Measurements from ENCODE around the gene ZP1. TPM values are rescaled to one million over a fixed set of nuclear protein-coding genes. Genes with fewer than 3 reads are reported as not detected.

Gene ZP1
- total and polyA plus RNA-seq, 10 of the 15 experiments (the other 5 are each of a cell fraction or from before 2014, with no cell fraction given), result not detected

DNA sequence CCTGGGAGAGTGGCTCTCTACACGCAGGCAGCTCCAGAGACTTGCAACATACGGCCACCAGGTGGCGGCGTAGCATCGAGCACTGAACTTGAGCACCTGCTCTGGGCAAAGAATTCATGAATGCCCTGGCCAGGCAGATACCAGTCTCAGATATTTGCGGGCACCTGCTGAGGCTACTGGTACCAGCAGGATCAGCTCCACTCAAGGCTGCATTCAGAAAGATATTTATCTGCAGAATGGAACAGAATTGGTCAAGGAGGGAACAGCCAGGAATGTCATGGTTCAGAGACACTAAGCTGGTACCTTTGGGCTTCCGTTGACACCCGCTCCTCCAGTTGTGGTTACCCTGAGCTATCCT, 36.2 kb upstream of the ZP1 start (continued):
- peak; percentile 96 for TF ChIP-seq RAD21 (IDR thresholded peaks at IDR 0.05; ENCODE audit: insufficient read depth, low read depth, low read length)

DNA sequence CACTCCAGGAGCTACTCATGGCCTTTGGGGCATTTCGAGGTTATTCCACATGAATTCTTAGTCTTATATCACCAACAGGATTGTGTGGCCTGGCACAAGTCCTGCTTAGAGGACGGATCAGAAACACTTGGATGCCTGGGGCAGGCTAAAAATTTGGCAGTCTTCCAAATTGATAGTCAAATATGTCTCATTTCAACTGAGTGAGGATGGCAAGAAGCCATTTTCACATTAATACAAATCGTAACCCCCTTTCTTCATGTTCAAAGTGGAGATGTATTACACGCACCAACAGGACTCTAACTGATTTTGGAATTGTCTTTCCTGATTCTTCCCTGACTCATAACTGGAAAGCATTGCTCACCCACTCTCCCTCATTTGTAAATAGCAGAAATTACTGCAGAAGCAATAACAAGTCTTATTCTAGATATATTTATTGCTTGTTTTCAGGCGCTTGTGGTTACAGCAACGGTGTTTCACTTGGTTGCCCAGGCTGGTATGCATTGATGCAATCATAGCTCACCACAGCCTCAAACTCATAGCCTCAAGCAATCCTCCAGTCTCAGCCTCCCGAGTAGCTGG, 35.8 kb upstream of the ZP1 start:
- Histone ChIP-seq H3K4me3 (no peak overlapping the region), H3K4me1 (ENCODE audit: control insufficient read depth, insufficient read depth, low read length) (no peaks in the 10 kb centered on the region; the same call in 1 of the 2 replicates), H4K20me1 (ENCODE audit: control insufficient read depth, insufficient read depth) (no peaks in the 10 kb centered on the region), H3K9ac (ENCODE audit: control insufficient read depth, insufficient read depth, low read length) (no peak overlapping the region), H2AFZ (ENCODE audit: control insufficient read depth, low read depth, low read length) (no peak overlapping the region), H3K27ac (ENCODE audit: control insufficient read depth, insufficient read depth) (no peak overlapping the region), H3K4me2 (ENCODE audit: control insufficient read depth, insufficient read depth) (no peak overlapping the region), H3K36me3 (ENCODE audit: control insufficient read depth in 2 of 2, insufficient read depth in 2 of 2, low read length in 1 of 2) (no peaks in the 10 kb centered on the region), H3K9me3 (replicated peaks; ENCODE audit: control insufficient read depth, insufficient read depth, low read length) (no peaks in the 10 kb centered on the region), H3K27me3 (replicated peaks in 1 of 2; ENCODE audit: control insufficient read depth in 2 of 2, insufficient read depth in 2 of 2, low read length in 1 of 2) (no peaks in the 10 kb centered on the region; a peak in 2 of 4 replicates), H3K79me2 (ENCODE audit: control insufficient read depth, insufficient read depth, low read length) (no peaks in the 10 kb centered on the region)
- in situ Hi-C loops (cut with MboI), result no loop called here
- SMC1A ChIA-PET (ENCODE audit: uncharacterized antibody, unreplicated experiment), result interaction anchor here (0.8 to 5.8 kb wide), 26 partner anchors 9 to 562 kb away, joined by 3 to 57 read pairs (median 5); partner anchors contain the start of genes CD6 and TMEM109
- RAD21 ChIA-PET (ENCODE audit: unreplicated experiment), result interaction anchor here (0.8 to 4.1 kb wide), 33 partner anchors 8 to 603 kb away, joined by 3 to 46 read pairs (median 6); partner anchors contain the start of gene PRPF19
- BruUV-seq (replicated peaks), result no TSS peak
- POLR2A ChIA-PET, result interaction anchor here (0.7 kb wide), 1 partner anchor 422 kb away, joined by 3 read pairs; no protein-coding TSS in a partner anchor
- TF ChIP-seq SRF (IDR thresholded peaks at IDR 0.05; ENCODE audit: low read depth in 2 of 2, low read length in 2 of 2) (no peak), JUNB (IDR thresholded peaks at IDR 0.05) (peak; percentile 45; the same call in 1 of the 2 replicates), RUNX3 (IDR thresholded peaks at IDR 0.05; ENCODE audit: low read length) (peak; percentile 45)
- TF ChIP-seq, protein P1, sequence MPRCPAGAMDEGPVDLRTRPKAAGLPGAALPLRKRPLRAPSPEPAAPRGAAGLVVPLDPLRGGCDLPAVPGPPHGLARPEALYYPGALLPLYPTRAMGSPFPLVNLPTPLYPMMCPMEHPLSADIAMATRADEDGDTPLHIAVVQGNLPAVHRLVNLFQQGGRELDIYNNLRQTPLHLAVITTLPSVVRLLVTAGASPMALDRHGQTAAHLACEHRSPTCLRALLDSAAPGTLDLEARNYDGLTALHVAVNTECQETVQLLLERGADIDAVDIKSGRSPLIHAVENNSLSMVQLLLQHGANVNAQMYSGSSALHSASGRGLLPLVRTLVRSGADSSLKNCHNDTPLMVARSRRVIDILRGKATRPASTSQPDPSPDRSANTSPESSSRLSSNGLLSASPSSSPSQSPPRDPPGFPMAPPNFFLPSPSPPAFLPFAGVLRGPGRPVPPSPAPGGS (IDR thresholded peaks at IDR 0.05; ENCODE audit: borderline replicate concordance, insufficient read depth, low read depth, low read length, poor library complexity, severe bottlenecking), result peak; percentile 29
- TF ChIP-seq, protein P2, sequence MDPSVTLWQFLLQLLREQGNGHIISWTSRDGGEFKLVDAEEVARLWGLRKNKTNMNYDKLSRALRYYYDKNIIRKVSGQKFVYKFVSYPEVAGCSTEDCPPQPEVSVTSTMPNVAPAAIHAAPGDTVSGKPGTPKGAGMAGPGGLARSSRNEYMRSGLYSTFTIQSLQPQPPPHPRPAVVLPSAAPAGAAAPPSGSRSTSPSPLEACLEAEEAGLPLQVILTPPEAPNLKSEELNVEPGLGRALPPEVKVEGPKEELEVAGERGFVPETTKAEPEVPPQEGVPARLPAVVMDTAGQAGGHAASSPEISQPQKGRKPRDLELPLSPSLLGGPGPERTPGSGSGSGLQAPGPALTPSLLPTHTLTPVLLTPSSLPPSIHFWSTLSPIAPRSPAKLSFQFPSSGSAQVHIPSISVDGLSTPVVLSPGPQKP (IDR thresholded peaks at IDR 0.05; ENCODE audit: low read depth, low read length), result no peak
- 21% methylated on average over 7 of the region's 7 CpGs for WGBS (ENCODE audit: insufficient coverage, insufficient replicate concordance, low lambda C conversion rate, missing lambda C conversion rate)
- ATAC-seq (peak; percentile 52), DNase-seq (ENCODE audit: low read depth, low spot score) (no peak), FAIRE-seq (no peak)
- CTCF ChIA-PET, result interaction anchor here (0.6 to 7.8 kb wide), 51 partner anchors 9 to 554 kb away, joined by 3 to 135 read pairs (median 6); partner anchors contain the start of genes CCDC86, CD6, PRPF19 and TMEM109
- intact Hi-C loops (cut with micrococcal nuclease; ENCODE audit: unreplicated experiment), result loop anchor here (1.0 to 2.0 kb wide), 5 partner anchors 56 to 356 kb away; no protein-coding TSS in a partner anchor
